KMS-11 (cell line): ENCODE results near the gene DDX31.

ENCODE experiments used
- H2AFZ ChIP-seq: fragments of 200-600 bp; sonication (generic); 2 replicates; pipeline ENCODE4 v1.6.1; 2016; ENCODE audit warnings: antibody characterized with exemption, mixed run types, low read depth
- H3K27ac ChIP-seq: fragments of 200-600 bp; sonication (generic); 2 replicates; pipeline ENCODE4 v1.6.1; 2016; ENCODE audit warnings: mild to moderate bottlenecking, mixed run types
- H3K27me3 ChIP-seq: fragments of 200-600 bp; sonication (generic); 2 replicates; pipeline ENCODE4 v1.6.1; 2017; ENCODE audit warnings: mild to moderate bottlenecking, low read depth, mixed run types, moderate library complexity; ENCODE audit not compliant: insufficient read depth
- H3K36me3 ChIP-seq: fragments of 200-600 bp; sonication (generic); 2 replicates; pipeline ENCODE4 v1.6.1; 2017; ENCODE audit warnings: mild to moderate bottlenecking, mixed run types; ENCODE audit not compliant: insufficient read depth
- H3K4me1 ChIP-seq: fragments of 200-600 bp; sonication (generic); 2 replicates; pipeline ENCODE4 v1.6.1; 2016; ENCODE audit warnings: mild to moderate bottlenecking, low read depth, mixed run types; ENCODE audit not compliant: poor library complexity, severe bottlenecking
- H3K4me2 ChIP-seq: fragments of 200-600 bp; sonication (generic); 2 replicates; pipeline ENCODE4 v1.7.0; 2016; ENCODE audit warnings: mild to moderate bottlenecking, mixed run types
- H3K4me3 ChIP-seq: fragments of 200-600 bp; sonication (generic); IDR thresholded peaks from 2 replicates; pipeline ENCODE4 v1.6.1; 2017; ENCODE audit warnings: low read depth, low read length, mixed read lengths; ENCODE audit not compliant: insufficient read depth
- H3K79me2 ChIP-seq: fragments of 200-600 bp; sonication (generic); 2 replicates; pipeline ENCODE4 v1.6.1; 2016; ENCODE audit warnings: low read depth, mixed run types; ENCODE audit not compliant: insufficient read depth
- H3K9ac ChIP-seq: fragments of 200-600 bp; sonication (generic); 2 replicates; pipeline ENCODE4 v1.6.1; 2016; ENCODE audit warnings: mild to moderate bottlenecking, mixed run types
- H4K20me1 ChIP-seq: fragments of 200-600 bp; sonication (generic); 2 replicates; pipeline ENCODE4 v1.6.1; 2016; ENCODE audit warnings: mild to moderate bottlenecking, mixed run types; ENCODE audit not compliant: insufficient read depth
- CTCF ChIP-seq: fragments of 200-600 bp; sonication (generic); conservative IDR thresholded peaks from 2 replicates; pipeline ENCODE4 v1.6.1; 2017; ENCODE audit warnings: low read depth, mild to moderate bottlenecking, antibody characterized with exemption, low read length, moderate library complexity, mixed read lengths

DDX31 gene

GRCh38 chr9:132645306-132645705, 24.5 kb downstream of the DDX31 start:
- Histone ChIP-seq H3K27me3 (no peaks in the 10 kb centered on the region), H3K36me3 (peaks cover 20% of the 10 kb centered on the region; the same call in 1 of the 2 replicates), H3K79me2 (no peaks in the 10 kb centered on the region), H3K4me1 (no peaks in the 10 kb centered on the region), H3K4me2 (no peak overlapping the region), H3K4me3 (no peak overlapping the region), H3K9ac (no peak overlapping the region), H4K20me1 (no peaks in the 10 kb centered on the region), H2AFZ (no peak overlapping the region), H3K27ac (no peak overlapping the region)
- TF ChIP-seq CTCF: no peak

- Histone ChIP-seq H3K4me3 (no peak overlapping the region), H3K36me3 (peaks cover 20% of the 10 kb centered on the region; the same call in 1 of the 2 replicates), H4K20me1 (no peaks in the 10 kb centered on the region), H3K27me3 (no peaks in the 10 kb centered on the region), H3K9ac (no peak overlapping the region), H3K4me1 (no peaks in the 10 kb centered on the region), H2AFZ (no peak overlapping the region), H3K79me2 (no peaks in the 10 kb centered on the region), H3K27ac (no peak overlapping the region), H3K4me2 (no peak overlapping the region)
- peak; percentile 35 for TF ChIP-seq CTCF
Measured at GRCh38 chr9:132644251-132644650, 25.5 kb downstream of the DDX31 start.

GRCh38 chr9:132641216-132641615, 28.6 kb downstream of the DDX31 start:
- Histone ChIP-seq H3K27me3 (no peaks in the 10 kb centered on the region), H3K4me2 (no peak overlapping the region), H3K4me1 (no peaks in the 10 kb centered on the region), H3K36me3 (peaks cover 15% of the 10 kb centered on the region; the same call in 1 of the 2 replicates), H2AFZ (no peak overlapping the region), H4K20me1 (no peaks in the 10 kb centered on the region), H3K79me2 (no peaks in the 10 kb centered on the region), H3K9ac (no peak overlapping the region), H3K4me3 (no peak overlapping the region), H3K27ac (no peak overlapping the region)
- no peak for TF ChIP-seq CTCF

GRCh38 chr9:132639322-132639721, 30.5 kb downstream of the DDX31 start:
- H3K4me3 ChIP-seq: no peak overlapping the region
- H3K9ac ChIP-seq: no peak overlapping the region
- H3K79me2 ChIP-seq: no peaks in the 10 kb centered on the region
- TF ChIP-seq CTCF: no peak
- no peak overlapping the region for H2AFZ ChIP-seq
- no peaks in the 10 kb centered on the region for H3K4me1 ChIP-seq
- H3K27ac ChIP-seq: no peak overlapping the region
- H3K36me3 ChIP-seq: peaks cover 6% of the 10 kb centered on the region; the same call in 1 of the 2 replicates
- no peak overlapping the region for H3K4me2 ChIP-seq
- no peaks in the 10 kb centered on the region for H4K20me1 ChIP-seq
- no peaks in the 10 kb centered on the region for H3K27me3 ChIP-seq
